Transverse colon (tissue), 4 donors: ENCODE data around the gene LRRFIP2. TPM values are rescaled to one million over a fixed set of nuclear protein-coding genes. Genes with fewer than 3 reads are reported as not detected.
"Not testable (repeated sequence)": the region's sequence is repeated elsewhere in the genome, so short reads cannot be mapped to it uniquely, and the experiment has no call there.

Experiments
- DNase-seq: peaks from one replicate; pipeline ENCODE4 v3.0.0-alpha.2; 2019
- H3K27ac ChIP-seq, 4 donors: fragments of 200-600 bp; sonication (generic); 2 replicates each; pipeline ENCODE4 v1.5.1; 2016 to 2018; ENCODE audit warnings: inconsistent platforms in 4 of 4
- H3K27me3 ChIP-seq: fragments of 200-600 bp; sonication (generic); 2 replicates; pipeline ENCODE4 v1.5.1; 2017; ENCODE audit warnings: inconsistent platforms
- H3K36me3 ChIP-seq, 4 donors: fragments of 200-600 bp; sonication (generic); 2 replicates each; pipeline ENCODE4 v1.5.1; 2017 to 2019; ENCODE audit warnings: inconsistent platforms in 4 of 4
- H3K4me1 ChIP-seq, 4 donors: fragments of 200-600 bp; sonication (generic); 2 replicates each; pipeline ENCODE4 v1.5.1; 2017 to 2020; ENCODE audit warnings: inconsistent platforms in 4 of 4
- H3K4me3 ChIP-seq, 4 donors: fragments of 200-600 bp; sonication (generic); 1 replicate in 1 of 4; 2 replicates in 3 of 4; pipeline versions ENCODE4 v1.5.1 to v1.6.1; 2017 to 2019; ENCODE audit warnings: inconsistent platforms in 4 of 4
- H3K9me3 ChIP-seq, 2 donors: fragments of 200-600 bp; sonication (generic); 2 replicates each; pipeline ENCODE4 v1.5.1; 2017 to 2019; ENCODE audit warnings: inconsistent platforms in 2 of 2
- CTCF ChIP-seq, 5 experiments: fragments of 200-600 bp in 3 of 5; fragments of 450-650 bp in 2 of 5; sonication (generic) in 3 of 5; IDR thresholded peaks; 1 replicate in 2 of 5; 2 replicates in 3 of 5; pipeline ENCODE4 v1.5.1; 2016 to 2017; ENCODE audit warnings: antibody characterized with exemption in 5 of 5, inconsistent platforms in 3 of 5, mild to moderate bottlenecking in 2 of 5, moderate library complexity in 1 of 5
- EP300 ChIP-seq: sonication (generic); formaldehyde crosslinking; IDR thresholded peaks from one replicate; pipeline ENCODE4 v1.6.1; 2017; ENCODE audit warnings: antibody characterized with exemption, low read depth
- POLR2A ChIP-seq: fragments of 450-650 bp; IDR thresholded peaks from one replicate; pipeline ENCODE4 v1.6.1; 2016; ENCODE audit warnings: antibody characterized with exemption, mild to moderate bottlenecking, moderate library complexity
- POLR2AphosphoS5 ChIP-seq, 3 donors: sonication (generic); formaldehyde crosslinking; IDR thresholded peaks; one replicate each; pipeline ENCODE4 v1.6.1; 2016; ENCODE audit warnings: antibody characterized with exemption in 3 of 3
- WGBS, 2 donors: methylation state at CpG; one replicate each; pipeline ENCODE4 v1.1.5; 2018; ENCODE audit warnings: low coverage in 1 of 2; 5-methylcytosine and 5-hydroxymethylcytosine counted together
- in situ Hi-C, 4 donors: fragments of 200-750 bp; cut with MboI; loops; one replicate each; pipeline versions ENCODE4 v1.15.0 to v1.15.1; 2017; ENCODE audit warnings: low sequenced_read_pairs in 3 of 4, low pct_ligation_motif_present in 1 of 4, low pct_unique_long_range_greater_than_20kb in 1 of 4
- intact Hi-C: fragments of 100-400 bp; cut with DNase I; formaldehyde crosslinking; loops from one replicate; pipeline ENCODE4 v1.15.1; 2023; ENCODE audit warnings: low total_unique reads
- total RNA-seq, 4 donors: library from RNA; depleted of rRNA; stranded (reverse); fragments of >200 nt; gene quantifications; one replicate each; pipeline ENCODE4 v1.1.0, GENCODE V29; 2016

Gene LRRFIP2
- total RNA-seq, 4 donors from 2014 or later, result 136 to 198 (median 167) TPM

DNA sequence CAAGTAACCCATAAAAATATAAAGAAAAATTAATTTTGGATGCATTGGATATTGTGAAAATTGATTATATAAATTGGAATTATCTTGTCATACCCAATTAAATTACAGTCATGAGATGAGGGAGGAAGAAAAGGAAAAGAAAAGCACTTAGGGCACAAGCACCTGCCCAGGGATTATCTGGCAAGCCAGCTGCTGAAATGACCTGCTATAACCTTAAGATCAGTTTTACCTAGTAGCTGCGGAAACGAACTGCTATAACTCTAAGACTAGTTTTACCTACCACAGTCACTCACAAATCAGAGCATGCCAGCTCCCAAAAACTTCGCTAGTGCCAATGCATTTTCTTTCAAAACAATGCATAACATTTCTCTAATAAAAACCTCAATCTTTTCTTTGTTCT is 26.2 kb downstream of the LRRFIP2 start:
- Histone ChIP-seq H3K4me3 (no peak overlapping the region), H3K27me3 (no peaks in the 10 kb centered on the region), H3K27ac (no peak overlapping the region), H3K9me3 (no peaks in the 10 kb centered on the region), H3K36me3 (peaks cover 0 to 9% (median 3%) of the 10 kb centered on the region in 4 donors), H3K4me1 (peaks cover 0 to 24% (median 0%) of the 10 kb centered on the region in 4 donors)
- in situ Hi-C loops, result no loop called here
- no peak for DNase-seq
- intact Hi-C loops, result no loop called here
- no peak for TF ChIP-seq EP300
- TF ChIP-seq POLR2A, result no peak
- TF ChIP-seq POLR2AphosphoS5 (IDR thresholded peaks at IDR 0.05), result no peak
- no peak for TF ChIP-seq CTCF (IDR thresholded peaks at IDR 0.05)
- WGBS, 2 donors, result 83 to 85% methylated on average over 3 of the region's 3 CpGs

- no peak for DNase-seq
- Histone ChIP-seq H3K4me3 (no peak overlapping the region), H3K27me3 (no peaks in the 10 kb centered on the region), H3K4me1 (peaks cover 0 to 24% (median 0%) of the 10 kb centered on the region in 4 donors), H3K36me3 (peaks cover 0 to 9% (median 4%) of the 10 kb centered on the region in 4 donors), H3K27ac (no peak overlapping the region), H3K9me3 (no peaks in the 10 kb centered on the region)
- intact Hi-C loops (no loop called here), in situ Hi-C loops (no loop called here)
- WGBS, 2 donors, result 66 to 90% methylated on average over 4 of the region's 4 CpGs
- no peak for TF ChIP-seq POLR2A
- TF ChIP-seq EP300, result no peak
- TF ChIP-seq POLR2AphosphoS5 (IDR thresholded peaks at IDR 0.05), result no peak
- TF ChIP-seq CTCF (IDR thresholded peaks at IDR 0.05), result no peak
These were observed 26.7 kb downstream of the LRRFIP2 start for GRCh38 chr3:37147666-37148065.

- DNase-seq, H3K27ac ChIP-seq, intact Hi-C loops, H3K27me3 ChIP-seq, in situ Hi-C loops, H3K9me3 ChIP-seq, H3K4me3 ChIP-seq: not testable (repeated sequence)
- Histone ChIP-seq H3K4me1 (peaks cover 0 to 24% (median 0%) of the 10 kb centered on the region in 4 donors), H3K36me3 (peaks cover 0 to 14% (median 4%) of the 10 kb centered on the region in 4 donors)
- 80 to 88% methylated on average over 2 of the region's 2 CpGs for WGBS, 2 donors
These were observed 27.5 kb downstream of the LRRFIP2 start for GRCh38 chr3:37146927-37147326.

- WGBS, 2 donors, result 45 to 80% methylated on average over 2 of the region's 2 CpGs
- no peak for DNase-seq
- no peak for TF ChIP-seq POLR2AphosphoS5 (IDR thresholded peaks at IDR 0.05)
- no peak for TF ChIP-seq EP300
- TF ChIP-seq CTCF (IDR thresholded peaks at IDR 0.05), result no peak
- TF ChIP-seq POLR2A, result no peak
- Histone ChIP-seq H3K27me3 (no peaks in the 10 kb centered on the region), H3K9me3 (no peaks in the 10 kb centered on the region), H3K4me1 (peaks cover 0 to 34% (median 0%) of the 10 kb centered on the region in 4 donors), H3K36me3 (peaks cover 0 to 20% (median 4%) of the 10 kb centered on the region in 4 donors), H3K4me3 (no peak overlapping the region), H3K27ac (peak overlapping the region in 3 of 4 donors; percentile 7 to 37 (median 18))
- intact Hi-C loops (no loop called here), in situ Hi-C loops (no loop called here)
These were observed 28.8 kb downstream of the LRRFIP2 start for GRCh38 chr3:37145611-37146010.

- intact Hi-C loops (no loop called here), in situ Hi-C loops (no loop called here)
- peak overlapping the region in 2 of 4 donors; percentile 7 to 37 for H3K27ac ChIP-seq
- no peak overlapping the region for H3K4me3 ChIP-seq
- no peaks in the 10 kb centered on the region for H3K27me3 ChIP-seq
- DNase-seq, result no peak
- H3K36me3 ChIP-seq, result peaks cover 0 to 20% (median 4%) of the 10 kb centered on the region in 4 donors
- TF ChIP-seq POLR2AphosphoS5 (IDR thresholded peaks at IDR 0.05) (no peak), EP300 (no peak), CTCF (IDR thresholded peaks at IDR 0.05) (no peak), POLR2A (no peak)
- H3K9me3 ChIP-seq, result no peaks in the 10 kb centered on the region
- peaks cover 0 to 42% (median 2%) of the 10 kb centered on the region in 4 donors for H3K4me1 ChIP-seq
These were observed 29.6 kb downstream of the LRRFIP2 start for GRCh38 chr3:37144806-37145205.
